Choroid plexus epithelial cell (primary cell): Measurements from ENCODE around the gene CLIP2.

Experiments
- DNase-seq: peaks from one replicate; pipeline ENCODE4 v3.0.0-alpha.2; 2010; ENCODE audit warnings: low read depth
- H3K4me3 ChIP-seq: 2 replicates; pipeline ENCODE4 v1.5.1; 2011; ENCODE audit warnings: low read depth, mild to moderate bottlenecking, control low read depth, low read length, moderate library complexity
- TF ChIP-seq, protein P1 (sequence below): conservative IDR thresholded peaks from 2 replicates; pipeline ENCODE4 v1.5.1; 2011; ENCODE audit warnings: low read depth, mild to moderate bottlenecking, control low read depth, inconsistent platforms, low read length, moderate library complexity

Gene CLIP2

DNA sequence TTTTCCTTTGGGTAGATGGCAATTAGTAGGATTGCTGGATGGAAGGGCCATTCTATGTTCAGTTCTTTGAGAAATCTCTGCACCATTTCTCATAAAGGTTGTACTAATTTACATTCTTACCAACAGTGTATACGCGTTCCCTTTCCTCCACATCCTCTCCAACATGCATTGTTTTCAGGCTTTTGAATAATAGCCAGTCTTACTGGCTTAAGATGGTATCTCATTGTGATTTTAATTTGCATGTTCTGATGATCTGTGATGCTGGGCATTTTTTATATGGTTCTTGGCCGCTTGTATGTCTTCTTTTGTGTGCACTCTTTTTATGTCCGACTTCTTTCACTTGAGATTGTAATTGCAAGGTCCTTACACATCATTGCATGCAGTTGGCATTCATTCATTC lies 11.7 kb downstream of the CLIP2 start:
- TF ChIP-seq, protein P1, sequence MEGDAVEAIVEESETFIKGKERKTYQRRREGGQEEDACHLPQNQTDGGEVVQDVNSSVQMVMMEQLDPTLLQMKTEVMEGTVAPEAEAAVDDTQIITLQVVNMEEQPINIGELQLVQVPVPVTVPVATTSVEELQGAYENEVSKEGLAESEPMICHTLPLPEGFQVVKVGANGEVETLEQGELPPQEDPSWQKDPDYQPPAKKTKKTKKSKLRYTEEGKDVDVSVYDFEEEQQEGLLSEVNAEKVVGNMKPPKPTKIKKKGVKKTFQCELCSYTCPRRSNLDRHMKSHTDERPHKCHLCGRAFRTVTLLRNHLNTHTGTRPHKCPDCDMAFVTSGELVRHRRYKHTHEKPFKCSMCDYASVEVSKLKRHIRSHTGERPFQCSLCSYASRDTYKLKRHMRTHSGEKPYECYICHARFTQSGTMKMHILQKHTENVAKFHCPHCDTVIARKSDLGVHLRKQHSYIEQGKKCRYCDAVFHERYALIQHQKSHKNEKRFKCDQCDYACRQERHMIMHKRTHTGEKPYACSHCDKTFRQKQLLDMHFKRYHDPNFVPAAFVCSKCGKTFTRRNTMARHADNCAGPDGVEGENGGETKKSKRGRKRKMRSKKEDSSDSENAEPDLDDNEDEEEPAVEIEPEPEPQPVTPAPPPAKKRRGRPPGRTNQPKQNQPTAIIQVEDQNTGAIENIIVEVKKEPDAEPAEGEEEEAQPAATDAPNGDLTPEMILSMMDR, result no peak
- no peak for DNase-seq
- no peak overlapping the region for H3K4me3 ChIP-seq

DNA sequence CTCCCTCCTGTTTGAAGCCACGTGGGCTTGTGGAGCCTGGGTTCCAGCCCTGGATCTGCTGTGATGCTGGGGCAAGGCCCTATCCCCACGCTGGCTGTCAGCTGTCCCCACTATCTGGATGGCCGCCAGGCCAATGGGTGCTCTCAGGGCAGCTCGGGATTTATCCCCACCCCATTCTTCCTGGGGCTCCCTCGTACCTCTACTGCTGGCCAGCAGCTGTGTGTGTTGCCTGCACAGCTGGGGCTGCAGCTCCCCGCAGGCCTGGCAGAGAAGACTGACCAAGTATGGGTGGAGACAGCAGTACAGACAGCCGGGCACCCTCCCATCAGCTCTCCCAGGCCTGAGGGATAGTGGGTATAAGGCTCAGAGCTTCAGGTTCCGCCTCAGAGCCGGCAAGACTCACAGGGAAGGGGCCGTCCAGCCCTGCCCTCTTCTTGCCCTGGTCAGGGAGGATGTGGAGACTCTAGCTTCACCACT lies 13.6 kb downstream of the CLIP2 start:
- TF ChIP-seq, protein P1, result no peak
- no peak overlapping the region for H3K4me3 ChIP-seq
- DNase-seq, result no peak

DNA sequence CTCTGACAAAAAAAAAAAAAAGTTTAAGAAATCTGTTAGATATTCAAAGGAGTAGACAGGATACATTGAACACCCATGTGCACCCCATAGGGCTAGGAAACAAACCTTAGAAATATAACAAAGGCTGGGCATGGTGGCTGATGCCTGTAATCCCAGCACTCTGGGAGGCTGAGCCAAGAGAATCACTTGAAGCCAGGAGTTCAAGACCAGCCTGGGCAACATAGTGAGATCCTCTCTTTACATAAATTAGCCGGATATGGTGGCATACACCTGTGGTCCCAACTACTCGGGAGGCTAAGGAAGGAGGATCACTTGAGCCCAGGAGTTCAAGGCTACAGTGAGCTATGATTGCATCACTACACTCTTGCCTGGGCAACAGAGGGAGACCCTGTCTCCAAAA lies 15.3 kb downstream of the CLIP2 start:
- no peak overlapping the region for H3K4me3 ChIP-seq
- TF ChIP-seq, protein P1, result no peak
- no peak for DNase-seq

DNA sequence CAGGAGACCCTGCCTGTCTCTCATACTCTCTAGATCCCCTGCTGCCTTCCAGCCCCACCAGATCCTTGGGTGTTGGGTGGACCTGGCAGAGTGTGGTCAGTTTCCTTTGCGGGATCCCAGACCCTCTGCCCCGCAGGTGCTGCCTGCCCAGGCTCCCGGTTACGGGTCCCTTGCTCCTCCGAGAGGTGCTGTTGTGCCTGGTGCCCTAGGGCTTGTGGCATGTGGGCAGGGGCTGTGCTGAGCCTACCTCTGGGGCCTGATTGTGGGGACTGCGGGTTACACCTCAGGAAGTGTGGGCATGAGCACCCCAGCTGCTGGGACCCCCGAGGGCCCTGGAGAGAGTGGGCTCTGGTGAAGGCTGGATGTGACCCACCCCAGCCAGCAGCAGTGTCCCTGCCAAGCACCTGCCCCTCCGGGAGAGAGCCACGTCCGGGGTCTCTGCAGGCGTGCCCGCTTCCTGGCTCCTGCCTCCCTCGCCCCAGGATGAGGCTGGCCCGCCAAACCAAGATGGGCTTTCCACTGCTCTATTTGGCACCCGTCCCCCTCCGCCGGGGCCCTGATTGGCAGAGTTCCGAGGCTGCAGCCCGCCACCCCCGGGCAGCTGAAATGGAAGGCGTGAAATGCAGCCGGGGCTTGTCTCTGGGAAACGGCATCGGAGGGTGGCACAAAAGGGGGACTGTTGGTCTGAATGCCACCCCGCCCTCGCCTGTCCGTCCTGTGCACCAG lies 17.0 kb downstream of the CLIP2 start:
- no peak for DNase-seq
- TF ChIP-seq, protein P1, result no peak
- H3K4me3 ChIP-seq, result no peak overlapping the region

DNA sequence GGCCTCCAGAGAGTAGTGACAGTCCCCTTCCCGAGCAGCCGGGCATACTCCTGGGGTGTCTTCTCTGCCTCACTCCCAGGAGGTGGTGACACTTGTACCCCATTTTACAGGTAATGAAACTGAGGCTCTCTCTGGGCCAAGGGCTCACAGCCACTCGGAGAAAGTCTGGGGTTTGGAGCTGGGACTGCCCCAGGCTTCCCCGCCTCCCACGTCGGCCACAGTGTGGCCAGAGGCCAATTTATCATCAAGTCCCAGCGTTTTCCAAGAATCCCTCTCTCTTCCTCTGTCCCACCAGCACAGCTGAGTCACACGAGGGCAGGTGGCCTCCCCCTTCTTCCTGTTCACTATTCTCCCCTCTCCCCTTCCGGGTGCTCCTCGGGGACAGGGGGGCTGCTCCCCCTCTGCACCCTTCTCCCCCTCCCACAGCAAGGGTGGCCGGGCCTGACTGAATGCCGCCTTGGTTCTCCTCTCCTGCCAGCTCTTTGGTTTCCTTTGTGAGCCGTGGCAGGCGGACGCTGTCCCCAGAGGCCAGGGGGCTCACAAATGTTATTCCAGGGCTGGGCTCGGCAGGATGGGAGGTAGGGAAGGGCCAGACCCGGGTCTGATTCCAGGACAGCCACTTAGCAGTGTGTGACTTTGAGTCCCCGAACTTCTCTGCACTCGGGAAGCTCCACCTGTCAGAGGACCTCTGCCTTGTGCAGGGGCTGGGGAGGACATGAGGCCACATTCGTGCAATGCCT lies 17.7 kb downstream of the CLIP2 start:
- no peak overlapping the region for H3K4me3 ChIP-seq
- TF ChIP-seq, protein P1, result no peak
- DNase-seq, result peak; percentile 30

DNA sequence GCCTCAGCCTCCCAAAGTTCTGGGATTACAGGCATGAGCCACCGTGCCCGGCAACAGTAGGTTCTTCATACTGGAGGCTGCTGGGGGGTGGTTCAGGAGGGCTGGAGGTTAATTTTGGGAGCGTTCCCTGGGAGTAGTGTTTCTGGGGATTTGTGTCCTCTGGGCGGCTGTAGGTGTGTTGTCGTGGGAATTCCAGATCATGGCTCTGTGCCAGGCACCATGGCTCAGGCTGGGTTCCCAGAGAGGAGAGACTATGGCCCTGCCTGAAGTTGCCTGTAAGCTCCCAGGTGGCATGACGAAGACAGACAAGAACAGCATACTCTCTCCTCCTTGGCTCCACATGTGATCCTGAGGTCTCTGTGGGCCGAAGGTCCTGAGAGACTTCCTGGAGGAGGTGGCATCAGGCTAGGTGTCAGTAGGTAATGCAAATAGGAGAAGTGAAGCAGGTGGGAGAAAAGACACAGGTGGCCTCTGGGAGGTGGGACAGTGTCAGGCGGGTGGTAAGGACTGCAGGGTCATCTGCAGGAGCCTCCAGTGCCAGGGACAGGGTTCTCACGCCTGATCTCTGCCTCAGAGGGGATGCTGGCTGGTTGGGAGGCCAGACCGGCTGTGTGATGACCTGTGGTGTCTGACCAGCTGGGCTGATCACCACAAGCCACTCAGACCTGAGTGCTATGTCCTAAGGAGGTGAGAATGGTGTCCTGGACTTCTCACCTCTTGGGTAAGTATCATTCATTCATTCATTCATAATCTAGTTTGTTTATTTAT lies 18.7 kb downstream of the CLIP2 start:
- no peak for DNase-seq
- TF ChIP-seq, protein P1, result no peak
- no peak overlapping the region for H3K4me3 ChIP-seq
